HG02763 (cell line): ENCODE data around the gene RHPN2.
A peak's percentile ranks its signal among the peaks of the same experiment; 100 is the strongest.
"Not testable (repeated sequence)": the region's sequence is repeated elsewhere in the genome, so short reads cannot be mapped to it uniquely, and the experiment has no call there.

ENCODE experiments used
- ATAC-seq: cut with Tn5 transposase; IDR thresholded peaks from one replicate; pipeline ENCODE4 v1.9.1; 2021; ENCODE audit warnings: mild to moderate bottlenecking, moderate library complexity; ENCODE audit not compliant: unreplicated experiment

RHPN2 gene

GRCh38 chr19:33066543-33066942, 1.9 kb upstream of the RHPN2 start:
- no peak for ATAC-seq

GRCh38 chr19:33064458-33064791, 263 bp downstream of the RHPN2 start:
- peak; percentile 32 for ATAC-seq

- no peak for ATAC-seq
Observed at GRCh38 chr19:33063753-33064457, 783 bp downstream of the RHPN2 start.

- no peak for ATAC-seq
Observed at GRCh38 chr19:33063356-33063752, 1.3 kb downstream of the RHPN2 start.

- no peak for ATAC-seq
Observed at GRCh38 chr19:33062902-33063301, 1.8 kb downstream of the RHPN2 start.

GRCh38 chr19:33060586-33060985, 4.1 kb downstream of the RHPN2 start:
- ATAC-seq, result no peak

GRCh38 chr19:33055718-33056117, 9.0 kb downstream of the RHPN2 start:
- ATAC-seq, result no peak

- no peak for ATAC-seq
Observed at GRCh38 chr19:33054623-33055022, 10.1 kb downstream of the RHPN2 start.

- no peak for ATAC-seq
Observed at GRCh38 chr19:33052352-33052972, 12.2 kb downstream of the RHPN2 start.

- no peak for ATAC-seq
Observed at GRCh38 chr19:33050110-33050509, 14.6 kb downstream of the RHPN2 start.

- ATAC-seq, result no peak
Observed at GRCh38 chr19:33048806-33049676, 15.6 kb downstream of the RHPN2 start.

GRCh38 chr19:33047422-33047821, 17.3 kb downstream of the RHPN2 start:
- no peak for ATAC-seq

- ATAC-seq, result not testable (repeated sequence)
Observed at GRCh38 chr19:33041828-33042160, 22.9 kb downstream of the RHPN2 start.

- ATAC-seq, result no peak
Observed at GRCh38 chr19:33040994-33041827, 23.5 kb downstream of the RHPN2 start.

- no peak for ATAC-seq
Observed at GRCh38 chr19:33039815-33040214, 24.9 kb downstream of the RHPN2 start.

GRCh38 chr19:33039108-33039599, 25.5 kb downstream of the RHPN2 start:
- no peak for ATAC-seq

GRCh38 chr19:33037168-33038025, 27.3 kb downstream of the RHPN2 start:
- not testable (repeated sequence) for ATAC-seq

GRCh38 chr19:33036370-33037167, 28.1 kb downstream of the RHPN2 start:
- not testable (repeated sequence) for ATAC-seq

- ATAC-seq, result no peak
Observed at GRCh38 chr19:33035461-33035860, 29.2 kb downstream of the RHPN2 start.
